H1 (cell line): ENCODE data around the gene MIS18A. TPM values are rescaled to one million over a fixed set of nuclear protein-coding genes. Genes with fewer than 3 reads are reported as not detected.

Experiments used
- CTCF ChIA-PET: fragments of 300-600 bp; sonication (Branson Sonifier 250); formaldehyde crosslinking; loops from one replicate; lab custom pipeline; 2021; ENCODE audit not compliant: partially characterized antibody; lab: Charles Lee
- POLR2A ChIA-PET: fragments of 300-600 bp; sonication (Branson Sonifier 250); formaldehyde crosslinking; loops from one replicate; lab custom pipeline; 2021; ENCODE audit warnings: inconsistent platforms; ENCODE audit not compliant: partially characterized antibody; lab: Charles Lee
- DNase-seq, 2 experiments: peaks; one replicate each; pipeline versions ENCODE4 v3.0.0 to v3.0.0-alpha.2; 2010 to 2022; ENCODE audit warnings: low spot score in 2 of 2, low read depth in 1 of 2, mixed read lengths in 1 of 2
- FAIRE-seq: peaks from 2 replicates; lab custom pipeline; 2011; peaks lifted over from hg19 to GRCh38; lab: Jason Lieb, UNC
- H2AFZ ChIP-seq: 2 replicates; pipeline ENCODE4 v1.8.1; 2012; ENCODE audit warnings: low read length, inconsistent platforms
- H2AK5ac ChIP-seq: 2 replicates; pipeline ENCODE4 v1.6.1; 2013; ENCODE audit warnings: low read depth, low read length
- H2BK120ac ChIP-seq: replicated peaks from 2 replicates; pipeline ENCODE3; 2013; ENCODE audit warnings: low read depth, low read length, inconsistent platforms
- H2BK12ac ChIP-seq: 2 replicates; pipeline ENCODE4 v1.6.1; 2013; ENCODE audit warnings: low read depth, low read length
- H2BK15ac ChIP-seq: 2 replicates; pipeline ENCODE4 v1.6.1; 2013; ENCODE audit warnings: low read length
- H2BK20ac ChIP-seq: 2 replicates; pipeline ENCODE4 v1.6.1; 2013; ENCODE audit warnings: low read length
- H2BK5ac ChIP-seq: 2 replicates; pipeline ENCODE4 v1.6.1; 2013; ENCODE audit warnings: low read depth, low read length
- H3K14ac ChIP-seq: 2 replicates; pipeline ENCODE4 v1.6.1; 2013; ENCODE audit warnings: inconsistent platforms; ENCODE audit not compliant: insufficient read length
- H3K18ac ChIP-seq: 2 replicates; pipeline ENCODE4 v1.6.1; 2013; ENCODE audit warnings: low read length; ENCODE audit errors: extremely low read depth
- H3K23ac ChIP-seq: 2 replicates; pipeline ENCODE4 v1.6.1; 2013; ENCODE audit warnings: inconsistent platforms; ENCODE audit not compliant: insufficient read length
- H3K23me2 ChIP-seq: 2 replicates; pipeline ENCODE4 v1.6.1; 2013; ENCODE audit warnings: low read depth, low read length
- H3K27ac ChIP-seq: 2 replicates; pipeline ENCODE4 v1.6.1; 2011; ENCODE audit warnings: low read depth, low read length, inconsistent platforms
- H3K27me3 ChIP-seq, 4 experiments: replicated peaks in 1 of 4; 1 replicate in 1 of 4; 2 replicates in 3 of 4; pipeline versions ENCODE4 v1.6.1 to v1.8.1; 2011 to 2013; ENCODE audit warnings: low read length in 3 of 4, mild to moderate bottlenecking in 3 of 4, inconsistent platforms in 2 of 4, mixed read lengths in 2 of 4, moderate library complexity in 1 of 4; ENCODE audit not compliant: control insufficient read depth in 3 of 4, insufficient read depth in 3 of 4; ENCODE audit errors: extremely low read depth in 1 of 4
- H3K36me3 ChIP-seq, 4 experiments: 2 replicates each; pipeline versions ENCODE4 v1.6.1 to v1.8.1; 2011 to 2013; ENCODE audit warnings: mild to moderate bottlenecking in 4 of 4, low read length in 3 of 4, moderate library complexity in 2 of 4, control low read depth in 1 of 4, inconsistent platforms in 1 of 4; ENCODE audit not compliant: insufficient read depth in 4 of 4, control insufficient read depth in 2 of 4
- H3K4ac ChIP-seq: replicated peaks from 2 replicates; pipeline ENCODE3; 2013; ENCODE audit warnings: low read length, low read depth, mixed read lengths, inconsistent platforms; ENCODE audit not compliant: insufficient read length
- H3K4me1 ChIP-seq, 4 experiments: replicated peaks in 1 of 4; 1 replicate in 1 of 4; 2 replicates in 3 of 4; pipeline versions ENCODE4 v1.6.1 to v1.8.1; 2011 to 2013; ENCODE audit warnings: low read length in 3 of 4, inconsistent platforms in 2 of 4, mixed read lengths in 1 of 4; ENCODE audit not compliant: insufficient read depth in 4 of 4, control insufficient read depth in 3 of 4
- H3K4me2 ChIP-seq, 2 experiments: 2 replicates each; pipeline versions ENCODE4 v1.6.1 to v1.8.1; 2011 to 2013; ENCODE audit warnings: low read depth in 2 of 2, low read length in 2 of 2, control low read depth in 1 of 2, inconsistent platforms in 1 of 2, mild to moderate bottlenecking in 1 of 2; ENCODE audit not compliant: insufficient read depth in 1 of 2
- H3K4me3 ChIP-seq, 4 experiments: fragments of 200-600, 300-600 bp in 1 of 4; sonication (generic), shearing (Covaris generic), sonication (Bioruptor Twin) in 1 of 4; 2 replicates each; pipeline versions ENCODE4 v1.5.1 to v1.8.1; 2011 to 2016; ENCODE audit warnings: low read length in 4 of 4, low read depth in 3 of 4, control low read depth in 2 of 4, inconsistent platforms in 2 of 4, mild to moderate bottlenecking in 2 of 4, mixed read lengths in 1 of 4, moderate library complexity in 1 of 4; ENCODE audit not compliant: insufficient read depth in 2 of 4; ENCODE audit errors: extremely low read depth in 1 of 4
- H3K56ac ChIP-seq: replicated peaks from 2 replicates; pipeline ENCODE3; 2013; ENCODE audit warnings: low read depth, mild to moderate bottlenecking, mixed read lengths, low read length, inconsistent platforms; ENCODE audit not compliant: insufficient read length
- H3K79me1 ChIP-seq: 2 replicates; pipeline ENCODE4 v1.6.1; 2013; ENCODE audit warnings: low read depth, low read length, control low read depth
- H3K79me2 ChIP-seq, 2 experiments: 2 replicates each; pipeline versions ENCODE4 v1.6.1 to v1.8.1; 2012 to 2013; ENCODE audit warnings: low read length in 2 of 2, mild to moderate bottlenecking in 2 of 2, inconsistent platforms in 1 of 2; ENCODE audit not compliant: insufficient read depth in 2 of 2, control insufficient read depth in 1 of 2
- H3K9ac ChIP-seq, 4 experiments: replicated peaks in 1 of 4; 1 replicate in 1 of 4; 2 replicates in 3 of 4; pipeline versions ENCODE4 v1.6.1 to v1.8.1; 2011 to 2013; ENCODE audit warnings: low read depth in 3 of 4, low read length in 3 of 4, control low read depth in 2 of 4, mild to moderate bottlenecking in 2 of 4, moderate library complexity in 2 of 4, inconsistent platforms in 1 of 4; ENCODE audit errors: extremely low read depth in 1 of 4
- H3K9me3 ChIP-seq, 2 experiments: 2 replicates each; pipeline versions ENCODE4 v1.6.1 to v1.8.1; 2012 to 2013; ENCODE audit warnings: mild to moderate bottlenecking in 2 of 2, moderate library complexity in 2 of 2, control low read depth in 1 of 2, inconsistent platforms in 1 of 2, low read depth in 1 of 2, low read length in 1 of 2, mixed read lengths in 1 of 2; ENCODE audit not compliant: insufficient read depth in 2 of 2
- H4K20me1 ChIP-seq, 2 experiments: replicated peaks in 1 of 2; 2 replicates each; pipeline versions ENCODE3 to v1.8.1; 2011 to 2013; ENCODE audit warnings: inconsistent platforms in 2 of 2, low read length in 2 of 2, mild to moderate bottlenecking in 1 of 2; ENCODE audit not compliant: insufficient read depth in 2 of 2, control insufficient read depth in 1 of 2
- H4K5ac ChIP-seq: 2 replicates; pipeline ENCODE4 v1.6.1; 2013; ENCODE audit warnings: low read length, low read depth, mixed read lengths, inconsistent platforms; ENCODE audit not compliant: insufficient read length
- H4K8ac ChIP-seq: 2 replicates; pipeline ENCODE4 v1.8.0; 2013; ENCODE audit warnings: mild to moderate bottlenecking, moderate library complexity, low read length, inconsistent platforms; ENCODE audit not compliant: insufficient read depth; ENCODE audit errors: extremely low read depth
- H4K91ac ChIP-seq: replicated peaks from 2 replicates; pipeline ENCODE3; 2013; ENCODE audit warnings: low read length, mixed read lengths, inconsistent platforms; ENCODE audit not compliant: insufficient read length
- BACH1 ChIP-seq: IDR thresholded peaks from 2 replicates; pipeline ENCODE4 v1.6.1; 2012; ENCODE audit warnings: low read length, improper control_type of control experiment
- CEBPB ChIP-seq: IDR thresholded peaks from 2 replicates; pipeline ENCODE4 v1.6.1; 2012; ENCODE audit warnings: low read depth, low read length
- CTCF ChIP-seq, 3 experiments: IDR thresholded peaks; 1 replicate in 2 of 3; 2 replicates in 1 of 3; pipeline versions ENCODE4 v1.5.1 to v1.6.1; 2011; ENCODE audit warnings: low read length in 3 of 3, mild to moderate bottlenecking in 3 of 3, inconsistent platforms in 2 of 3, low read depth in 1 of 3, moderate library complexity in 1 of 3; ENCODE audit not compliant: insufficient read depth in 1 of 3; ENCODE audit errors: control extremely low read depth in 1 of 3
- EP300 ChIP-seq, 2 experiments: IDR thresholded peaks; 1 replicate in 1 of 2; 2 replicates in 1 of 2; pipeline ENCODE4 v1.6.1; 2011 to 2012; ENCODE audit warnings: low read depth in 2 of 2, low read length in 2 of 2, mild to moderate bottlenecking in 2 of 2, borderline replicate concordance in 1 of 2, inconsistent platforms in 1 of 2, moderate library complexity in 1 of 2
- RAD21 ChIP-seq, 2 experiments: IDR thresholded peaks in 1 of 2; conservative IDR thresholded peaks in 1 of 2; 2 replicates each; pipeline ENCODE4 v1.6.1; 2011; ENCODE audit warnings: low read depth in 2 of 2, low read length in 2 of 2, improper control_type of control experiment in 1 of 2, inconsistent platforms in 1 of 2, mild to moderate bottlenecking in 1 of 2, moderate library complexity in 1 of 2
- TBP ChIP-seq: IDR thresholded peaks from 2 replicates; pipeline ENCODE4 v1.6.1; 2011; ENCODE audit warnings: low read depth, low read length, improper control_type of control experiment
- USF2 ChIP-seq: IDR thresholded peaks from 2 replicates; pipeline ENCODE4 v1.6.1; 2011; ENCODE audit warnings: low read length, improper control_type of control experiment
- WGBS, 2 experiments: shearing (Covaris generic) in 1 of 2; methylation state at CpG; one replicate each; pipeline versions ENCODE4 v1.1.6 to v1.1.7; 2013 to 2015; ENCODE audit warnings: low lambda C conversion rate in 2 of 2, mixed read lengths in 2 of 2, inconsistent platforms in 1 of 2, low coverage in 1 of 2, missing lambda C conversion rate in 1 of 2; ENCODE audit not compliant: insufficient replicate concordance in 2 of 2, insufficient coverage in 1 of 2, insufficient read length in 1 of 2; ENCODE audit errors: extremely low coverage in 1 of 2, missing lambda C conversion rate in 1 of 2; 5-methylcytosine and 5-hydroxymethylcytosine counted together
- polyA plus RNA-seq, 7 experiments: library from polyadenylated mRNA; depleted of rRNA in 3 of 7; stranded (reverse) in 5 of 7; unstranded in 2 of 7; fragments of >200 nt in 5 of 7; fragments of 200-250 nt in 2 of 7; gene quantifications; 1 replicate in 5 of 7; 2 replicates in 1 of 7; 4 replicates in 1 of 7; pipeline versions ENCODE4 v1.2.1 to v1.2.3, GENCODE V29; 2011 to 2013; ENCODE audit warnings: missing spikeins in 2 of 7, mixed read lengths in 2 of 7
- total RNA-seq: library from RNA; stranded (reverse); fragmentation: NEBNext Ultra II Directional; extraction: Animal tissue kit (Norgen Biotek cat#: 25700); gene quantifications from 2 replicates; pipeline ENCODE4 v1.2.1, GENCODE V29; 2021

Gene MIS18A
- total and polyA plus RNA-seq, 2 of the 8 experiments (the other 6 are each of a cell fraction or from before 2014, with no cell fraction given) = 28.9 to 53.0 TPM

- FAIRE-seq = peak; percentile 68
- no peak overlapping the region for H2BK120ac ChIP-seq
- H4K91ac ChIP-seq = no peak overlapping the region
Measured at GRCh38 chr21:32257962-32258785, 20.7 kb downstream of the MIS18A start.

More at GRCh38 chr21:32257962-32258785, 20.7 kb downstream of the MIS18A start:
- no peak overlapping the region for H2BK5ac ChIP-seq
- H4K5ac ChIP-seq = no peak overlapping the region
- no peaks in the 10 kb centered on the region for H3K23me2 ChIP-seq
- no peak overlapping the region for H3K4me2 ChIP-seq
- H3K23ac ChIP-seq = no peak overlapping the region
- H2BK20ac ChIP-seq = no peak overlapping the region
- no peak overlapping the region for H3K4me3 ChIP-seq
- H2AK5ac ChIP-seq = no peak overlapping the region
- H3K56ac ChIP-seq = no peak overlapping the region
- no peaks in the 10 kb centered on the region for H3K9me3 ChIP-seq
- no peak overlapping the region for H3K18ac ChIP-seq
- H4K20me1 ChIP-seq = no peaks in the 10 kb centered on the region
- DNase-seq = peak; percentile 33 to 74
- no peaks in the 10 kb centered on the region for H3K27me3 ChIP-seq
- POLR2A ChIA-PET = interaction anchor here (0.6 kb wide), 1 partner anchor 385 kb away, joined by 3 read pairs; the partner anchor contains the start of gene HUNK
- no peak overlapping the region for H3K9ac ChIP-seq
- no peaks in the 10 kb centered on the region for H3K36me3 ChIP-seq
- 0 out of 7 replicates have a peak, but pooled peaks cover 0 to 1% (median 0%) of the 10 kb centered on the region in 4 experiments for H3K4me1 ChIP-seq
- no peaks in the 10 kb centered on the region for H3K79me1 ChIP-seq
- CTCF ChIA-PET = interaction anchor here (0.6 to 6.7 kb wide), 50 partner anchors 8 to 967 kb away, joined by 3 to 46 read pairs (median 4); no protein-coding TSS in a partner anchor
- no peak overlapping the region for H4K8ac ChIP-seq
- TF ChIP-seq BACH1 (peak; percentile 66), RAD21 (IDR thresholded peaks at IDR 0.05 in 1 of 2, conservative IDR thresholded peaks at IDR 0.05 in 1 of 2; ENCODE audit: low read depth in 2 of 2, low read length in 2 of 2) (peak; percentile 97 to 98), USF2 (no peak), CEBPB (peak; percentile 33; the same call in 1 of the 2 replicates), CTCF (IDR thresholded peaks at IDR 0.05; ENCODE audit: control extremely low read depth in 1 of 3, insufficient read depth in 1 of 3, low read depth in 1 of 3, low read length in 3 of 3) (peak; percentile 64 to 87 (median 86)), TBP (no peak), EP300 (IDR thresholded peaks at IDR 0.05; ENCODE audit: borderline replicate concordance in 1 of 2, low read depth in 2 of 2, low read length in 2 of 2) (no peak)
- H3K79me2 ChIP-seq = no peaks in the 10 kb centered on the region
- H3K27ac ChIP-seq = no peak overlapping the region
- no peak overlapping the region for H2BK15ac ChIP-seq
- no peak overlapping the region for H2BK12ac ChIP-seq
- no peak overlapping the region for H3K14ac ChIP-seq
- H3K4ac ChIP-seq = no peak overlapping the region
- H2AFZ ChIP-seq = no peak overlapping the region
- WGBS, 2 experiments = 56% methylated on average over 16 of the region's 16 CpGs; no CpG with 5 or more reads in 1 of the 2 experiments
